SU-DHL-6 (cell line): ENCODE results near the gene CADM1.

ENCODE experiments used
- CTCF ChIP-seq: fragments of 200-600 bp; sonication (generic); IDR thresholded peaks from one replicate; pipeline ENCODE4 v1.5.1; 2017; ENCODE audit warnings: antibody characterized with exemption, mild to moderate bottlenecking, low read length, moderate library complexity; ENCODE audit not compliant: insufficient read depth, poor library complexity, severe bottlenecking
- EZH2phosphoT487 ChIP-seq: fragments of 200-600 bp; sonication (generic), shearing (Covaris generic); conservative IDR thresholded peaks from 2 replicates; pipeline ENCODE4 v1.6.1; 2018; ENCODE audit warnings: mild to moderate bottlenecking, antibody characterized with exemption, low read length, moderate library complexity, mixed read lengths

DNA sequence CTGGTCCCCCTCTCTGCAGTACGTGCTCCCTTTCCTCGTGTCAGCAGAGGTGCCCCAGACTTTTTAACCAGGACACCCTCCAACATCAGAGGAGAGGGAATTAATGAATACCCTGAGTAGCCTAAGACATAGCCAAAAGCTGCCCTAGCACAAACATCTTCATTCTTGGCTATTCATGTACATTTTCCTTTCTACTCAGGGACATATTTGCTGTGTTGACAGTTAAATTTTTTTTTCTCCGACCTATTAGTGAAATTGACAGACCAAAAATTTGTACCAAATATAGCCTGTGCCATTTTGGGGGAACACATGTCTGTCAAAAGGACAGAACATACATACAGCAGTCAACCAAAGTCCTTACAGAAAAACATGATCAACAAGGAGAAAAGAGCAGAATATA is 33.3 kb downstream of the CADM1 start:
- no peak for TF ChIP-seq CTCF
- TF ChIP-seq EZH2phosphoT487: no peak
